Loucy (cell line): ENCODE results near the gene PTPRO.

ENCODE experiments used
- H2AFZ ChIP-seq: fragments of 200-600 bp; sonication (generic); 2 replicates; pipeline ENCODE4 v1.6.0; 2016; ENCODE audit warnings: antibody characterized with exemption, mild to moderate bottlenecking, low read length, moderate library complexity
- H3F3A ChIP-seq: fragments of 200-600 bp; 2 replicates; pipeline ENCODE4 v1.6.0; 2016; ENCODE audit warnings: antibody characterized with exemption, low read depth, mild to moderate bottlenecking
- H3K27me3 ChIP-seq: fragments of 200-600 bp; sonication (generic); 2 replicates; pipeline ENCODE4 v1.6.1; 2014; ENCODE audit warnings: low read length, mild to moderate bottlenecking; ENCODE audit not compliant: insufficient read depth, poor library complexity, severe bottlenecking
- H3K36me3 ChIP-seq: fragments of 200-600 bp; sonication (generic); 2 replicates; pipeline ENCODE4 v1.6.1; 2016; ENCODE audit warnings: low read length; ENCODE audit not compliant: insufficient read depth
- H3K4me1 ChIP-seq: fragments of 200-600 bp; sonication (generic); 2 replicates; pipeline ENCODE4 v1.5.1; 2014; ENCODE audit warnings: low read length, mild to moderate bottlenecking; ENCODE audit not compliant: insufficient read depth, poor library complexity, severe bottlenecking
- H3K4me2 ChIP-seq: fragments of 200-600 bp; sonication (generic); 2 replicates; pipeline ENCODE4 v1.6.0; 2014; ENCODE audit warnings: antibody characterized with exemption, low read length, low read depth, mild to moderate bottlenecking; ENCODE audit not compliant: poor library complexity, severe bottlenecking
- H3K4me3 ChIP-seq: fragments of 200-600 bp; sonication (generic); 2 replicates; pipeline ENCODE4 v1.5.1; 2014; ENCODE audit warnings: low read length, mild to moderate bottlenecking, mixed read lengths; ENCODE audit not compliant: poor library complexity, severe bottlenecking
- H3K79me2 ChIP-seq: fragments of 200-600 bp; sonication (generic); 2 replicates; pipeline ENCODE4 v1.6.1; 2014; ENCODE audit warnings: low read length; ENCODE audit not compliant: insufficient read depth
- H3K9ac ChIP-seq: fragments of 200-600 bp; sonication (generic); 2 replicates; pipeline ENCODE4 v1.6.0; 2014; ENCODE audit warnings: mild to moderate bottlenecking, low read depth, low read length, moderate library complexity; ENCODE audit not compliant: poor library complexity, severe bottlenecking
- H3K9me2 ChIP-seq: fragments of 200-600 bp; sonication (generic); replicated peaks from 2 replicates; pipeline ENCODE4 v1.6.1; 2016; ENCODE audit warnings: low read depth, low read length, mixed read lengths
- H3K9me3 ChIP-seq: fragments of 200-600 bp; sonication (generic); 2 replicates; pipeline ENCODE4 v1.6.1; 2014; ENCODE audit warnings: mild to moderate bottlenecking, antibody characterized with exemption, low read length, low read depth; ENCODE audit not compliant: insufficient read depth
- H4K20me1 ChIP-seq: fragments of 200-600 bp; sonication (generic); 2 replicates; pipeline ENCODE4 v1.6.0; 2014; ENCODE audit warnings: antibody characterized with exemption, low read length, mild to moderate bottlenecking; ENCODE audit not compliant: insufficient read depth, poor library complexity, severe bottlenecking
- EZH2phosphoT487 ChIP-seq: fragments of 200-600 bp; IDR thresholded peaks from 2 replicates; pipeline ENCODE4 v1.6.1; 2018; ENCODE audit warnings: antibody characterized with exemption, mild to moderate bottlenecking, moderate library complexity, borderline replicate concordance
- TF ChIP-seq, protein P1 (sequence below): fragments of 200-600 bp; sonication (generic); conservative IDR thresholded peaks from 2 replicates; pipeline ENCODE4 v1.5.1; 2014; ENCODE audit warnings: mild to moderate bottlenecking, antibody characterized with exemption, low read length

PTPRO gene

GRCh38 chr12:15488481-15488880, 166.2 kb downstream of the PTPRO start:
- H2AFZ ChIP-seq: no peak overlapping the region
- H3F3A ChIP-seq: no peaks in the 10 kb centered on the region
- no peak overlapping the region for H3K4me3 ChIP-seq
- no peaks in the 10 kb centered on the region for H3K27me3 ChIP-seq
- H3K36me3 ChIP-seq: no peaks in the 10 kb centered on the region
- H3K9ac ChIP-seq: no peak overlapping the region
- TF ChIP-seq, protein P1, sequence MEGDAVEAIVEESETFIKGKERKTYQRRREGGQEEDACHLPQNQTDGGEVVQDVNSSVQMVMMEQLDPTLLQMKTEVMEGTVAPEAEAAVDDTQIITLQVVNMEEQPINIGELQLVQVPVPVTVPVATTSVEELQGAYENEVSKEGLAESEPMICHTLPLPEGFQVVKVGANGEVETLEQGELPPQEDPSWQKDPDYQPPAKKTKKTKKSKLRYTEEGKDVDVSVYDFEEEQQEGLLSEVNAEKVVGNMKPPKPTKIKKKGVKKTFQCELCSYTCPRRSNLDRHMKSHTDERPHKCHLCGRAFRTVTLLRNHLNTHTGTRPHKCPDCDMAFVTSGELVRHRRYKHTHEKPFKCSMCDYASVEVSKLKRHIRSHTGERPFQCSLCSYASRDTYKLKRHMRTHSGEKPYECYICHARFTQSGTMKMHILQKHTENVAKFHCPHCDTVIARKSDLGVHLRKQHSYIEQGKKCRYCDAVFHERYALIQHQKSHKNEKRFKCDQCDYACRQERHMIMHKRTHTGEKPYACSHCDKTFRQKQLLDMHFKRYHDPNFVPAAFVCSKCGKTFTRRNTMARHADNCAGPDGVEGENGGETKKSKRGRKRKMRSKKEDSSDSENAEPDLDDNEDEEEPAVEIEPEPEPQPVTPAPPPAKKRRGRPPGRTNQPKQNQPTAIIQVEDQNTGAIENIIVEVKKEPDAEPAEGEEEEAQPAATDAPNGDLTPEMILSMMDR: no peak
- no peak for TF ChIP-seq EZH2phosphoT487
- H3K9me2 ChIP-seq: no peaks in the 10 kb centered on the region
- H3K4me1 ChIP-seq: no peaks in the 10 kb centered on the region
- no peaks in the 10 kb centered on the region for H3K79me2 ChIP-seq
- no peaks in the 10 kb centered on the region for H3K9me3 ChIP-seq
- no peak overlapping the region for H3K4me2 ChIP-seq
- no peaks in the 10 kb centered on the region for H4K20me1 ChIP-seq

DNA sequence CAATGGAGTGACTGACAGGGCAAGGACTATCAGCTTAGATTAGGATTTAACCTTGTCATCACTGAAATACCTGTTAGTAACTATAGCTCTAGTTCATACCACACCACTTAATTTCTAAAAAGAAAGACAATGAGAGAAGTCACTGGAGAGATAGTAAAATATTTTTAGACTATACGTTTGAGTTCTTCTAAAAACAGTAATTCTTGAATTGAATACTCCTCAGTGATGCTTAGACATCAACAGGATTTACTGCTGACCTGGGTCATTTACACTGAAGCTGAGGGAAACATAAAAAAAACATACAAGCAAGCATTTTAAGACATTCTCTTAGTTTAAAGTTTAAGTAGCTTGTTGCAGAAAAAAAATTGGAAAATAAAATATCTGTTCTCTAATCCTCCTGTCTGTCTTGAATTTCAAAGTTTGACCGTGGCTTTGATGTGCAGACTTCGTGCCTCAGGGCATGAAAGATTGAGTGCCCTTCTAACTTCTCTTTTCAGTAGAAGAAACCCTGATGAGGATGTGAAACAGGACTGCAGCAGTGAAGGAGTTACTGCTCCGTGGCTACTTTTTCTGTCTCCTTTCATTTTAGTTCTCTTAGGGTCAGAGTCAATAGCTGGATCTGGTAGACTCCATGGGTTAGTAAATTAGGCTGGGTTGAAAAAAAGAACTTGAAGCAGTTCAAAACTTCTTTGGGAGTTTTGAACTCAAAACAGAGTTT, 172.2 kb downstream of the PTPRO start:
- Histone ChIP-seq H4K20me1 (no peaks in the 10 kb centered on the region), H3K4me2 (no peak overlapping the region), H3K27me3 (no peaks in the 10 kb centered on the region), H3K4me3 (no peak overlapping the region), H3K9me3 (no peaks in the 10 kb centered on the region), H3K9ac (no peak overlapping the region), H3F3A (no peaks in the 10 kb centered on the region), H3K9me2 (no peaks in the 10 kb centered on the region), H3K79me2 (no peaks in the 10 kb centered on the region), H2AFZ (no peak overlapping the region), H3K36me3 (no peaks in the 10 kb centered on the region), H3K4me1 (no peaks in the 10 kb centered on the region)
- no peak for TF ChIP-seq EZH2phosphoT487
- TF ChIP-seq, protein P1: no peak

DNA sequence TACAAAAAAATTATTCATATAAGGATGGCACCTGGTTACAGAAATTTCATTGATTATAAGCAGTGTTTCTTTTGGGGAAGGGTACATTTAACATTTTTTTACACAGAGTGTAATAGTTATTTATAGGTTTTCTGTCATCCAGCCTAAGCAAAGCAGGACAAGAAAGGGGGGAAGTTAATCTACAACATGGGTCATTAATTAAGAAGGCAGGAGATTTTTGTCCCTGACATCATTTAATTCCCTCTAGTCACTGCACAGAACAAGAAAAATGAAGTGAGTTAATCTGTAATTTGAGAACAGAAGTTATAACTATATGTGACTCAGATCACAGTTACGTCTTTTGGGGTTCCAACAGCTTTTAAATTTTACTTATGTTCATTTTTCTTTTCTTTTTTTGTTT, 173.4 kb downstream of the PTPRO start:
- H4K20me1 ChIP-seq: no peaks in the 10 kb centered on the region
- H2AFZ ChIP-seq: no peak overlapping the region
- TF ChIP-seq, protein P1: no peak
- TF ChIP-seq EZH2phosphoT487: no peak
- no peaks in the 10 kb centered on the region for H3K9me2 ChIP-seq
- no peaks in the 10 kb centered on the region for H3F3A ChIP-seq
- no peaks in the 10 kb centered on the region for H3K4me1 ChIP-seq
- H3K4me2 ChIP-seq: no peak overlapping the region
- H3K9ac ChIP-seq: no peak overlapping the region
- no peaks in the 10 kb centered on the region for H3K79me2 ChIP-seq
- H3K36me3 ChIP-seq: no peaks in the 10 kb centered on the region
- no peaks in the 10 kb centered on the region for H3K27me3 ChIP-seq
- H3K4me3 ChIP-seq: no peak overlapping the region
- no peaks in the 10 kb centered on the region for H3K9me3 ChIP-seq
